IPS DF 4.7 (cell line): ENCODE results near the gene TTLL13.

Experiments used
- DNase-seq: peaks from one replicate; pipeline ENCODE4 v3.0.0-alpha.2; 2013; ENCODE audit warnings: low spot score; ENCODE audit errors: extremely low read depth

Gene TTLL13, protein sequence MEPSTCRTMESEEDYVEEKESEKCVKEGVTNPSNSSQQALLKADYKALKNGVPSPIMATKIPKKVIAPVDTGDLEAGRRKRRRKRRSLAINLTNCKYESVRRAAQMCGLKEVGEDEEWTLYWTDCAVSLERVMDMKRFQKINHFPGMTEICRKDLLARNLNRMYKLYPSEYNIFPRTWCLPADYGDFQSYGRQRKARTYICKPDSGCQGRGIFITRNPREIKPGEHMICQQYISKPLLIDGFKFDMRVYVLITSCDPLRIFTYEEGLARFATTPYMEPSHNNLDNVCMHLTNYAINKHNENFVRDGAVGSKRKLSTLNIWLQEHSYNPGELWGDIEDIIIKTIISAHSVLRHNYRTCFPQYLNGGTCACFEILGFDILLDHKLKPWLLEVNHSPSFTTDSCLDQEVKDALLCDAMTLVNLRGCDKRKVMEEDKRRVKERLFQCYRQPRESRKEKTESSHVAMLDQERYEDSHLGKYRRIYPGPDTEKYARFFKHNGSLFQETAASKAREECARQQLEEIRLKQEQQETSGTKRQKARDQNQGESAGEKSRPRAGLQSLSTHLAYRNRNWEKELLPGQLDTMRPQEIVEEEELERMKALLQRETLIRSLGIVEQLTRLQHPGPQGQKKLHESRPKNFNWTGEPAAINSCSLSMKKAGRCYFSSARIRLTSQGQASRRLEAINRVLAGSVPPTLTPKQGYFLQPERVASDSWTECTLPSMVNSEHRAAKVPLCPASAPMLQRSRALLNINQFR

DNA sequence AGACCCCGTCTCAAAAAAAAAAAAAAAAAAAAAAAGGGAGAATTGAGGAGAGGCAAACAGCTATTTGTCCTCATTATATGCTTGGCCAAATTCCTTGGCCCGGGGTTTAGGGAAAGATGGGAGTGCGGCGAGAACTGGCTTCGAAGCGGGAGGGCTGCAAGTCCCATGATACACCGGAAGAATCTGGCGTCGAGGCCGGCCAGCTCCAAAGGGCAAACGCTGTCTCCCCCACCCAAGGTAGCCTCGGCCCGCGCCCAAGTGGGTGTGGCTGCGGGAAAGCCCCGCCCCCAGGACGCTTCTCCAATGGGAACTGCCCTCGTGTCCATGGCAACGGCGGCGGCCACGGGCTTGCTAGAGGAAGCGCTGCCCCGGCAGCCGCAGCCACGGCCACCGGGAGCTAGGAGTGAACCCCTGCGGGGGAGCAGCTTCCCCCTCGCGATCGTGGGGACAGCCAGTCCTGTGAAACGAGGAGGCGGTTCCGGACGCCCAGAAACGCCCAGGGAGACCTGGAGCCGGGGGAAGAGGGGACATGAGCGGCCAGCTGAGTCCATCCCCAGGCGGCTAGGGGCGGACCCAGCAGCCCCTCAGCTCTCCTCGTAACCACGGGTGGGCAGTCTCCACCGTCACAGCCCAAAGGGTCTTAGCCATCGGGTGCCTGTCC, at the start of gene TTLL13:
TTLL13 (plus strand) TSS at position 354 of the 661 bp plus-strand sequence. CDS start 1,075 bp downstream, outside the sequence.
- no peak for DNase-seq

DNA sequence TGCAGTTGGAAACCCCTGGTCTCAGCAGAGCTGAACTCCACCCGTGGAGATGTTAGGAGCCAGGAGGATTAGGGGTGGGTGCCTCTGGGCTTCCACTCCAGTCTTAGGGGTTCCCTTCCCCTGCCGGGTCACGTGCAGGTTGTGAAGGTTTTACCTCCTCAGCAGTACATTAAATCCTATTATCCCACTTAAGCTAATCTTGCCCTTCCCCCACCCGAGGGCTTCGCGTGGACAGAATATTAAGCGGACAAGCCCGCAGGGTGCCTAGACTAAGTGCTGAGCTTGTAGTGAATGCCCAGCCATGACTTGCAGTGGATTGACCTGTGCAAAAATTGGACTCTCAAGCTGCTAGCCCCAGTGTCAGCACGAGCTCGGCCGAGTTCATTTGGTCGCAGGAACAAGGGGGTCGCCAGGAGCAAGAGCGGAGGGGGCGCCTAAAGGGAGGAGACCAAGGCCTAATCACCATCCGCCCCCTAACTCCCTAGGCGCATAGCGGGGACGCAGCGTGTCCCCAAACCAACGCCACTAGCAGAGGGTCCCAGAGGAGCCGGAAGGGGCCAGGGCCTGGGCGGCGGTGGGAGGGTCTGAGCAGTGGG, 48.7 kb upstream of the TTLL13 start:
- no peak for DNase-seq

DNA sequence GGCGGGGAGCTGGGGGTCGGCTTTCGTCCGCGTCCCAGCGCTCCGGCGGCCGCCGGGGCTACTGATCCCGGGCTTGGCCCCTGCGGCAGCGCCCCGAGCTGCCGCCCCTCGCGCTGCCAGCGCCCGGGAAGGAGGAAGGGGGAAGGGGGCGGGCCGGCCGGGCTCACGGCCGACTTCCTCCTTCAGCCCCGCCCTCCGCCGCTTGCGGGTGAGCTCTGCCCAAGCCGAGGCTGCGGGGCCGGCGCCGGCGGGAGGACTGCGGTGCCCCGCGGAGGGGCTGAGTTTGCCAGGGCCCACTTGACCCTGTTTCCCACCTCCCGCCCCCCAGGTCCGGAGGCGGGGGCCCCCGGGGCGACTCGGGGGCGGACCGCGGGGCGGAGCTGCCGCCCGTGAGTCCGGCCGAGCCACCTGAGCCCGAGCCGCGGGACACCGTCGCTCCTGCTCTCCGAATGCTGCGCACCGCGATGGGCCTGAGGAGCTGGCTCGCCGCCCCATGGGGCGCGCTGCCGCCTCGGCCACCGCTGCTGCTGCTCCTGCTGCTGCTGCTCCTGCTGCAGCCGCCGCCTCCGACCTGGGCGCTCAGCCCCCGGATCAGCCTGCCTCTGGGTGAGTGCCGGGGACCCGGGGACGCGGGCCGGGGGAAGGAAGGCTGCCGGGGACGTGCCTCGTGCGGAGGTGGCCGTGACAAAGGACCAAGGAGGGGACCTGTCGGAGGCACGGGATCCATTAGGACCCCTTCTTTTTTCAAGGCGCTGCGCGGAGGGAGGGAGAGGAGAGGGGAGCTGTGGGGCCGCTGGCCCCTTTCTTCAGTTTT, 48.0 kb upstream of the TTLL13 start, which contains the start of gene SEMA4B:
SEMA4B (plus strand) TSS at position 201 of the 814 bp plus-strand sequence; CDS start at position 450, 249 bp downstream.
- DNase-seq = no peak

DNA sequence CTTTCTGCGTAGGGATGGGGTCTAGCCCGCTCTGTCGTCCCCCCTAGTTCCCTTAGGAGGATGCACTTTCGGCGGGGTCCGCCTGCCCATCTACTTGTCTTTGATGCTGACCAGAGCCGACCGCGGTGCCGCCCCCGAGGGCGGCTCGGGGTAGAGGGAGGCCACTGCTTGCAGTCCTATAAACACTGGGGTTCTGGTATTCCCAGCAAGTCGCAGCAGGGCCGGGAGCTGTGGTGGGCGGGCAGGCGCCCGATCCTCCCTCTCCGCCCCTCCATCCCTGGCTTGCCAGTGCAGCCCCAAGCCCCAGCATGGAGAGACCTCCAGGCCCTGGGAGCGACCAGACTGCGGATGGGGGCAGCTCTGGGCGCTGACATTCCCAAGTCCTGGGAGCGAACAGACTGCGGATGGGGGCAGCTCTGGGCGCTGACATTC, 47.4 kb upstream of the TTLL13 start:
- no peak for DNase-seq

DNA sequence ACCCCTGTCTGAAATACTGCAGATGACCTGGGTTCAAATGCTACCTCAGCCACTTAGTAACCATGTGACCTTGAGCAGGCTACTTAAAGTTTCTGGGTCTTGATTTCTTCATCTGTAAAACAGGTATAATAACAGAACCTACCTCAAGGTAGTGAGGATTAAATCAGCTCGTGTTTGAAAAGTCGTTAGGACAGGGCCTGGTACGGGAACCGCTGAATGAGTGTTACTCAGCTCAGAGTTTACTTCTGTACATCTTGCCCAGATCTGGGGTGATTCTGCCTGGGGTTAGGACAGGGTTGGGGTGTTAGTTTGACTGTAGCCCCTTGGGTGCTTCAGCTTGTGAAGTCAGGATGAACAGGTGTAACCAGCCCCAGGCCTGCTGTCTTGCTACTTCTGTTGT, 46.4 kb upstream of the TTLL13 start:
- no peak for DNase-seq

DNA sequence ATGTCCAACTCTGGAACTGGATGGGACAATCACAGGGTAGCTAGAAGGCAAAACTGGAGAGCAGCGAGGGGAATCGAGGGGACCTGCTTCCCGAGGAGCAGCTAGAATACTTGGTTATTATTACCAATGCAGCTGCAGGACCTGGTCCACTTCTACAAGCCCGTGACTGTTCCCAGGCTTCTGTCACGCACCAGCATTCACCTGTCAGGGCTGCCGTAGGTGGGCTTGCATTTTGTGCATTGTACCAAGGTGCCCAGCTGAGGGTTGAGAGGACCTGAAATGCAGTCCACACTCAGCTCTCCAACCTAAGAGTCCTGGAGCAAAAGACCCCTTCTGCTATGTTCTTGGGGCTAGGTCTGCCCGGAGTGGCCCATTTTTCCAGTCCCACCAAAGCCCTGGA, 45.9 kb upstream of the TTLL13 start:
- DNase-seq = no peak

DNA sequence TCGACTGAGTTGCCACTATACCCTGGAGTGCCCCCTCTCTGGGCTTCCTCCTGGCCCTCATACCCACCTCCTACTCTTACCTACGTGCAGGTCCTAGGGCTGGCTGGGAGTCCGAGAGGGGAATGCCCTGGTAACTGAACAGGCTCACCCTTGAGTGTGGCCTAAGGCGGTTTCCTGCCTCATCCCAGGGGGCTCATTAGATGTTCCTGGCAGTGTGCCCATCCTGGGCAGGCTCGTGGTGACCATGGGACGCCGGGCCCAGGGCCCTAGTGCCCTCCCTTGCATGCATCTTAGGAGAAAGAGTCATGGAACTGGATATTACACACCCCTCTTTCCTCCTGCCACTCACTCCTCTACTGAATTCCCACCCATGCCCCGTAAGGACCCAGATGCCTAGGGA, 45.4 kb upstream of the TTLL13 start:
- no peak for DNase-seq

DNA sequence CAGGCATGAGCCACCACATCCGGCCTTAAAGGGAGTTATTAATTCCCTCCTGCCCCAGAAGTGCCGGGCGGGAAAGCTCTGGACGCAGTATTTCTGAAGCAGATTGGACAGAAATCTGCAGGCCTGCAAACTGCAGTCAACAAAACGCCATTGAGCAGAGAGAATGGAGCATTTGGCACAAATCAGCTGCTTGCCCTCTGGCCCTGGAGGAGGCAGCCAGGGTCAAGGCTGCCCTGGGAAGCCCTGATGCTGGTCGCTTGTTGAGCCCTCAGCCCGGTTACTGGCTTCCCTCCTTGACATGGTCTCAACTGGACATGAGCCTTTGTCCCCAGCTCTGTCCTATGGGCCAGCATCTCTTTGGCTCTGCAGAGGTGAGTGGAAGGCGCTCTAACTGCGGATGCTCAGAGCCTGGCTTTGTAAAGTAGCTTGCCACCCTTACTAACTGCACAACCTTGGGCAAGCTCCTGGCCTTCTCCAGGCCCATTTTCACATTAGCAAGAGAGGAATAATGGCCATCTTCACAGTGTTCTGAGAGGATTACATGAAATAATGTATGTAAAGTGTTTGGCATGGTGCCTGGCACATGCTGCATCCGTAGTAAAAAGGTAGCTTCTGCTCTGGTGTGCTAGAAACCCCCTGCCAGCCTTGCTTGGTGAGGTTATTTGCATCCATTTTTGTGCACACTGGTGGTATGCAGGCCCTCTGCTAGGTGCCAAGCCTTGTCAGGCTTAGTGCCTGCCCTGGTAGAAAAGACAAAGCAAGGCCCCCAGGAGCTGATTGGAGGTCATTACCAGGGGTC, 44.1 kb upstream of the TTLL13 start:
- no peak for DNase-seq

DNA sequence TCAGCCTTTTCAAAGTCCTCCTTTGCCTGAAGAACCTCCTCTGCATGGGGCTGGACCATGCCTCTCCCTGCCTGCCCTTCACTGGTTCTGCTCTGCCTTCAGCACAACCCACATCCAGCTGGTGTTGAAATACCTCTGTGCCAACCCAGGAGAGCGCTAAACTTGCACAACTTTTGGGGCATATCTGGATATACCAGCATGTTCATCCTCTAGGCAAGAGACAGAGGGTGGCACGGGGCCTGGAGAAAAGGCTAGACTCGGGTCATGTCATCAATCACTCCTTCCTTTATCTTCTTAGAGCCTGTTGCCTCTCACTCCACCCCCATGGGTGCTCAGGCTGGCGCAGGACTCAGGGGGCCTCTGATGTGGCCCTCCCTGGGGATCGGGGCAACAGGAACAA, 43.5 kb upstream of the TTLL13 start:
- no peak for DNase-seq

DNA sequence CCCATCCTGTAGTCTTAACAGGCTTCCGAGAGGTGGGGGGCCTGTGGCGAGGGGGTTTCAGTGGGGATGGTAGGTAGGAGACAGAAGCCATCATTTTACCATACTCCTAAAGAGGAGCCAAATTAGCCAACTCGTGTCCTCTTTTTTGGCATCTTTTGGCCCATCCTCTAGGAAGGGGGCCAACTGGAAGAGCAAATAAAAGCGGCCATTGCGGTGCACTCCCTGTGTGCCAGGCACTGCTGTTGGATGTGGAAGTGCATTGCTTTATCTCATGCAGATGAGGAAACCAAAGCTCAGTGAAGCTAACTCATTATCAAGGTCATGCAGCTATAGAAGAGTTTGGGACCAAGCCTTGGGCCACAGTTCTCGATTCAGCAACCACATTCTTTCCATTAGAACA, 42.1 kb upstream of the TTLL13 start:
- no peak for DNase-seq

DNA sequence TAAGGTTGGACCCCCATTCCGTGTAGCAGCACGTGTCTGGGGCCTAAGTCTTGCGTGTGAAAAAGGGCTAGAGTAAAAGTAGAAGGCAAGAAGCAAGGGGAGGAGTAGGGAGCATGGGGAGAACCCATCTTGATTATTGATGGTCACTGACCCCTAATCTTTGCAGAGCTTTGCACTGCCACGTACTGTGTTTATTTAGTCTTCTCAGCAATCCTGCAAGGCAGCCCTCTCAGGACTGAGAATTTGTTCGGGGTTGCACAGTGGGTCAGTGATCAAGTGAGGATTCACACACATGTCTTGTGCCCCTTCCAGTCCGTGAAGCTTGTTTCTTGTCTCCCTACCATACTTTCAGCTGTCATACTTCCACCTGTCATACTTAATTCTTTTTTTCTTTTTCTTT, 41.0 kb upstream of the TTLL13 start:
- no peak for DNase-seq

DNA sequence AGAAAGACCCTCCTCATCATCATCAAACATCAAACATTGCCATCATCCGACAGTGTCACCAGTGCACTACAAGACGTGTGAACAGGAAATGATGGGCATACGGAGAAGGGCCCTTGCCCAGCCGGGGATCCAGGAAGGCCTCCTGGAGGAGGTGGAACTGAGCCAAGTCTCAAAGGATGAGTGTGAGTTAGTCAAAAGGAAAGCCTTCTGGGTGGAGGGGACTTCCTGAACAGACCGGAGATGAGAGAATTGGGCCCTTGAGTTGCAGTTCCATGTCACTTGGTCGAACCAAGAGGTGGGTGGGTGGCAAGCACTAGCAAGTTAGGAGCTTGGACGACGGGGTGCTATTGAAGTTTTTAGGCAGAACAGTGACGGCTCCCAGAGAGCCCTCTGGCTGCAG, 39.8 kb upstream of the TTLL13 start:
- no peak for DNase-seq

DNA sequence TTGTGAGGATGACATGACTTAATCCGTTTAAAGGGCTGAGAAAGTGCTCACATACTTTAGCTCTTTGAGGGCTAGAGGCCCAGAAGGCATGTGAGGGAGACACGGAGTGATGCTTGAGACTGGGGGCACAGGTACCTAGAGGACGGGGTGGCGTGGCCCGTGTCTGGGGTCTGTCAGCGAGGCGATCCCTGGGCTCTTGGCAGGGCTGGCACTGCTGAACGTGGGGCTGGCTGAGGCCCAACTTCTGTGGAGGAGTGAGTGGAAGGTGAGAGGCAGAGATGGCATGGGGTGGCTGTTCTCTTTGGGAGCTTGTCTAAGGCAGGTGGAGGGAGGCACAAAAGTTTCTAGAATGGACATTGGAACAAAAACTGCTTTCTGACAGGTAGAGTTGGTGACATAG, 38.8 kb upstream of the TTLL13 start:
- no peak for DNase-seq

DNA sequence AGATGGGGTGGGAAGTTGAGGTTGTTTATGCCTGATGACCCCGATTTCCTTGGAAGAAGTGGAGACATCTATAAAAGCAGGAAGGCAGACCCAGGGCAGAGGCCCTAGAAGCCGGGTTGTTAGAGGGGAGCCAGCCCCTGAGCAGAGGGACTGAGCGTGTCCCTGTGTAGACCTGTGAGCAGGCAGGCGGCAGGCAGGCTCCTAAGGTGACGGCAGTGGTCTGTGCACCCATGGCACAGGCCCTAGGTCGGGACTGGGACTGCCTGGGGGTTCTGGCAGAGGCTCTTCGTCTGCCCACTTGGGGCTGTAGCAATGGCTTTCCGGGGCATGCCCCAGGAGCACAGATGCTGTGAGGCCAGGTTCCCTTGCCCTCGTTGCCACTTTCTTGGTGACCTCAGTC, 38.3 kb upstream of the TTLL13 start:
- no peak for DNase-seq

DNA sequence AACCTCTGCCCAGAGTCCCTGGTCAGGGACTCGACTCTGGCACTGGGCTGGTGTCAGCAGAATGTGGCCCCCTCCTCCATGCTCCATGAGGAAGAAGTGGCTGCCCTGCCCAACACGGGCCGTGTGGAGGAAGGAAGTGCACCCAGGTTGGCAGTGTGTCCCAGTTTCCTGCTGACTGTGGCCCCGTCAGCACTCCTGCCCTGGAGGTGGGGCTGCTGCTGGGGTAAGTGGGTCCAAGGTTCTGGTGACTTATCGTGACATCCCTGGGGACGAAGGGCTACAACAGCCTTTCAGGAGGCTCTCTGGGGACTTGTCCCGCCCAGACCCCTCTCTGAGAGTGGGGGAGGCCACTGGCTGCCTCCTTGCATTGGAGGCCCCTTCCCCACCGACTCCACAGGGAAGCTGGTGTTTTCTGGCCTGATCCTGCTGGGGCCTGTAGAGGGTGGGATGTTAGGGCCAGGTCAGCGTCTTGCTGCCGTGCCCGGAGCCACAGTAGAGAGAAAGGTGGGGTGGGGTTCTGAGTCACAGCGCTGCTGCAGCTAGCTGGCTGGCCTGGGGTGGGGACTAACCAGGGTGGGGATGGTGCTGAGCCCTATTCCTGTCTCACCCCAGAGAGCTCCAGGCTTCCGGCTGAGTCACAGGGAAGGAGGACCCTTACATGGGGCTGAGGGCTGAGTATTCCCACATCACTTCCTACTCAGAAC, 37.8 kb upstream of the TTLL13 start:
- DNase-seq = no peak

DNA sequence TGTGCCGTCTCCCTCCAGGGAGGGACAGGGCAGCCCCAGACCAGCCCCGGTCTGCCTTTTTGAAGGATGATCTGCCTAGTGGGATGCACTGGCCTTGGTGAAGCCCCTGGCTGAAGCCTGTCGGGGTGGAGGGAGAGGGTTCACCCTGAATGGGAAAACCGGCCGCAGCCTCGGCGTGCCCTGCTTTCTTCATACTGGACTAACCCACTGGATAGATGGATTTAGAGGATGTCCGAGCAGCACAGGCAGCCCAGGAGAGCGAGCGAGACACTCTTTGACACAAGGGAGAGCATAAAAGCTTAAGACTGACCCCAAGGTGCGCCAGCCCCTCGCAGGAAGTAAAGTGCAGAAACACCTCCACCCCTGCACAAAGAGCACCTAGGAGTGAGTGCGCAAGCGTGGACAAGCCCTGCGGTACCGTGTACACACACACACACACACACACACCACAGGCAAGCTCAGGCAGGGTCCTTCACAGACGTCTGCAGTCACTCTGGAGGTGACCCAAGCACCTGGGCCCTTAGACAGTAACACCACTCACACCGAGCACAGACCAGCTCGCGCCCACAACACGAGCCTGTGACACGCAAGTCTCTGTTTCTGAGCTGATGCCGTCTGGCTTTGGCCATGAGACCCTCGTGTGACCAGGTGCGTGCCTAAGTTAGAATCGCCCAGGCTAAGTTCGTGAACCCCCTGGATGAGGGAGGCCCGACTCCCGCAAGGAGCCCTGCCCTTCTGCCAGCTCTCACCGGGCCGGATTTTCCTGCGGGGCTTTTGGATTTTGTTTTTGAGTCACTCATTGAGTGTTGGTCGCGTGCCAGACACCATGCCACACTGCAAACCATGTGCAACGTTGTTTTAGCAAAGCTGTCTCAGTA, 36.9 kb upstream of the TTLL13 start:
- DNase-seq = no peak

DNA sequence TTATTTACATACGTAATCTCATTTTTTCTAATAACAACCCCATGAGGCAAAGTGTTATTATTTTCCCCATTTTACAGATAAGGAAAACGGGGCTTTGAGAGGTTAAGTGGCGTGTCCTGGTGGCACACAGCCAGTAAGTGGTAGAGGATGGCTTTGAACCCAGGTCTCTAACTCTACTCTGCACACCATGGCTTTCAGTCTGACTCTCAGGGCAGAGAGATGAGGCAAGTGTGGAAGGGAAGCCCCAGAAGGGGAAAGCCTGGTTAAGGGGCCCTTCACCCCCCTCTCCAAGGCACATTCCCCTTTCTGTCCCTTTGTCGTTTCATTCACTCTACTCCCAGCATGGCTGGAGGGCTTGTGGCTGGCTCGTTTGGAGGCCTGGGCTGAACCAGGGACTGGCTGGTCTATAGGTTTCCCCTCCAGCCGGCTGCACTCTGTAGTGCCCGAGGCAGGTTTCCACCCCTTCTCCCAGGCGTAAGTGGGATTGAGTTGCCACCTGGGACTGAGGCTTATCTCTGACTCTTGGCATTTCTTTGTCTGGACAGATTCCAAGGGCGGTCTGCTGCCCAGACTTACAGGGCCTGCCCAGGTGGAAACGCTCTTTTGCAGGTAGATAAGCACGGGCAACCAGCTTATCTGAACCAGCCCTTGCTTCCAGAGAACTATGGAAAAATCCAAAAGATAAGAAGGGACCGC, 36.1 kb upstream of the TTLL13 start:
- no peak for DNase-seq

DNA sequence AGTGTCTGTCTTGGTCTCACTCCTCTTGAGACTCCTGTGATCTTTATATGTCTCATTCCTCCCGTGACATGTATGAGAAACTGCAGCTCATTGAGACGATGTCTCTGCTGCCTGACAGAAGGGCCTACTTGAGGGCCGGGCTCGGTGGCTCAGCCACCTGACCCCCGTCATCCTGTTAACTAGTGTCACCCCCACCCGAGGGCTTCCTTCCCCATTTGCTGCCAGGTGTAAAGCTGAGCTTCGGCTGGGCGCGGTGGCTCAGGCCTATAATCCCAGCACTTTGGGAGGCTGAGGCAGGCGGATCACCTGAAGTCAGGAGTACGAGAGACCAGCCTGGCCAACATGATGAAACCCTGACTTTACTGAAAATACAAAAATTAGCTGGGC, 35.5 kb upstream of the TTLL13 start:
- no peak for DNase-seq
